MCF 10A (cell line): ENCODE measurements around the gene RASL11B. TPM values are rescaled to one million over a fixed set of nuclear protein-coding genes. Genes with fewer than 3 reads are reported as not detected.

Experiments
- BruUV-seq: library from RNA; stranded (reverse); fragments of 400-500 nt; replicated peaks from 2 replicates; lab custom pipeline; 2021; lab: Mats Ljungman, UMichigan
- CTCF ChIA-PET: fragments of 300-600 bp; sonication (Branson Sonifier 250); formaldehyde crosslinking; extraction: SDS; loops from one replicate; lab custom pipeline; 2021; ENCODE audit warnings: antibody characterized with exemption, inconsistent platforms; lab: Yijun Ruan, JAX
- POLR2A ChIA-PET: fragments of 300-600, 350-650 bp; sonication (Branson Sonifier 250); formaldehyde crosslinking; extraction: SDS; loops from one replicate; lab custom pipeline; 2020; ENCODE audit warnings: antibody characterized with exemption, inconsistent platforms; lab: Yijun Ruan, JAX
- DNase-seq: peaks from one replicate; pipeline ENCODE4 v3.0.0-alpha.2; 2018; ENCODE audit not compliant: unreplicated experiment
- H3K27ac Mint-ChIP-seq: one replicate; pipeline ENCODE4 v1.8.0; 2022; ENCODE audit warnings: mild to moderate bottlenecking, low read depth, mixed read lengths; ENCODE audit not compliant: unreplicated experiment
- H3K27me3 Mint-ChIP-seq: one replicate; pipeline ENCODE4 v1.8.0; 2022; ENCODE audit warnings: mixed read lengths; ENCODE audit not compliant: insufficient read depth, unreplicated experiment
- H3K36me3 Mint-ChIP-seq: one replicate; pipeline ENCODE4 v1.8.0; 2022; ENCODE audit warnings: mild to moderate bottlenecking, moderate library complexity, mixed read lengths; ENCODE audit not compliant: insufficient read depth, unreplicated experiment
- H3K4me1 Mint-ChIP-seq: one replicate; pipeline ENCODE4 v1.8.0; 2022; ENCODE audit warnings: mixed read lengths; ENCODE audit not compliant: insufficient read depth, unreplicated experiment
- H3K4me3 Mint-ChIP-seq: one replicate; pipeline ENCODE4 v1.8.0; 2022; ENCODE audit warnings: mild to moderate bottlenecking, moderate library complexity, mixed read lengths; ENCODE audit not compliant: unreplicated experiment
- H3K9me3 Mint-ChIP-seq: one replicate; pipeline ENCODE4 v1.8.0; 2022; ENCODE audit warnings: mixed read lengths; ENCODE audit not compliant: unreplicated experiment
- intact Hi-C: fragments of 100-400 bp; cut with micrococcal nuclease; formaldehyde crosslinking; loops from 2 replicates; pipeline ENCODE4 v1.14.1; 2022
- total RNA-seq: library from RNA; stranded (reverse); gene quantifications from 2 replicates; pipeline ENCODE4 v1.2.3, GENCODE V29; 2022
- TF ChIP-seq, protein P1 (sequence below): fragments of 200-600 bp; IDR thresholded peaks from one replicate; pipeline ENCODE4 v1.8.0; 2022; ENCODE audit warnings: antibody characterized with exemption, mild to moderate bottlenecking; ENCODE audit not compliant: unreplicated experiment

The RASL11B gene
- total RNA-seq, 1 experiment from 2014 or later: 2.6 TPM

DNA sequence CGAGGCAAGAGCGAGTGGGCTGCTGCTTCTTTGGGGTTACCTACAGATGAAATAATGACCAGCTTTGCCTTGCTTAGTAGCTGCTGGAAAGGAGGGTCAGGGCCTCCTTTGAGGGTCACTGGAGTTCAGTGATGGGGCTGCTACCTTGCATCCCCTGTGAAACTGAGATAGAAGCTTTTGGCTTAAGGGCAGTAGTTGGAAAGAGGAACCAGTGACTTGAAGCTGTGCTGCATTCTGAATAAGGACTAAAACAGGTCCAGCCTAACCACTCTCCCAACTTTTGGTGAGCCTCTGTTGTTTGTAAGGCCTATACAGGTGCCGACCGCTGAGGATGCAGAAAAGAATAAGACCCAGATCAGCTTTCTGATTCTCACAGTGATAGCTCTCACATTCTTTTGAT, 41.2 kb downstream of the RASL11B start:
- Mint-ChIP-seq H3K27ac (no peak overlapping the region), H3K27me3 (no peaks in the 10 kb centered on the region), H3K9me3 (peaks cover 2% of the 10 kb centered on the region), H3K4me3 (no peak overlapping the region), H3K4me1 (no peaks in the 10 kb centered on the region), H3K36me3 (peaks cover 6% of the 10 kb centered on the region)
- CTCF ChIA-PET: interaction anchor here (3.2 kb wide), 1 partner anchor 8 kb away, joined by 14 read pairs; no protein-coding TSS in a partner anchor
- no TSS peak for BruUV-seq
- TF ChIP-seq, protein P1, sequence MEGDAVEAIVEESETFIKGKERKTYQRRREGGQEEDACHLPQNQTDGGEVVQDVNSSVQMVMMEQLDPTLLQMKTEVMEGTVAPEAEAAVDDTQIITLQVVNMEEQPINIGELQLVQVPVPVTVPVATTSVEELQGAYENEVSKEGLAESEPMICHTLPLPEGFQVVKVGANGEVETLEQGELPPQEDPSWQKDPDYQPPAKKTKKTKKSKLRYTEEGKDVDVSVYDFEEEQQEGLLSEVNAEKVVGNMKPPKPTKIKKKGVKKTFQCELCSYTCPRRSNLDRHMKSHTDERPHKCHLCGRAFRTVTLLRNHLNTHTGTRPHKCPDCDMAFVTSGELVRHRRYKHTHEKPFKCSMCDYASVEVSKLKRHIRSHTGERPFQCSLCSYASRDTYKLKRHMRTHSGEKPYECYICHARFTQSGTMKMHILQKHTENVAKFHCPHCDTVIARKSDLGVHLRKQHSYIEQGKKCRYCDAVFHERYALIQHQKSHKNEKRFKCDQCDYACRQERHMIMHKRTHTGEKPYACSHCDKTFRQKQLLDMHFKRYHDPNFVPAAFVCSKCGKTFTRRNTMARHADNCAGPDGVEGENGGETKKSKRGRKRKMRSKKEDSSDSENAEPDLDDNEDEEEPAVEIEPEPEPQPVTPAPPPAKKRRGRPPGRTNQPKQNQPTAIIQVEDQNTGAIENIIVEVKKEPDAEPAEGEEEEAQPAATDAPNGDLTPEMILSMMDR: no peak
- intact Hi-C loops: no loop called here
- no peak for DNase-seq
- POLR2A ChIA-PET: no interaction called here

- no TSS peak for BruUV-seq
- Mint-ChIP-seq H3K27ac (no peak overlapping the region), H3K4me1 (no peaks in the 10 kb centered on the region), H3K27me3 (no peaks in the 10 kb centered on the region), H3K4me3 (no peak overlapping the region), H3K36me3 (peaks cover 5% of the 10 kb centered on the region), H3K9me3 (no peaks in the 10 kb centered on the region)
- intact Hi-C loops: no loop called here
- DNase-seq: no peak
- CTCF ChIA-PET: no interaction called here
- TF ChIP-seq, protein P1: no peak
- POLR2A ChIA-PET: no interaction called here
Observed at GRCh38 chr4:52904421-52904820, 42.3 kb downstream of the RASL11B start.

DNA sequence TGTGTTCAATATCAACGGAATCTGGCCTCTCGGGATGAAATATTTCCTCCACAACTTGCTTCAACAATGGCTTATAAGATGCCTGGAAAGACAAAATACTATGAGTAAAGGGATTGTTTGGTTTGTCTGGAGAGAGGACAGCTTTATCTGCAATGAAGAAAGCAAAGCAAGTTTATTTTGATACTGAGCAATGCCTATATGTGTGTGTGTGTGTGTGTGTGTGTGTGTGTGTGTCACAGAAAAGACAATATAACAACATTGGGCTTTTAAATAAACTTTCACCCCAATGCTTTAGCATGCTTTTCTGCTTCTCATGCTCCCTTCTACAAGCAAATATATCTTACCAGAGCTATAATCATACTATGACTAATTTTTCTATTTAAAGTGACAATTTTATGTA, 45.4 kb downstream of the RASL11B start:
- POLR2A ChIA-PET: interaction anchor here (0.6 kb wide), 1 partner anchor 248 kb away, joined by 3 read pairs; no protein-coding TSS in a partner anchor
- TF ChIP-seq, protein P1: no peak
- Mint-ChIP-seq H3K9me3 (no peaks in the 10 kb centered on the region), H3K4me3 (no peak overlapping the region), H3K27me3 (no peaks in the 10 kb centered on the region), H3K27ac (no peak overlapping the region), H3K36me3 (peaks cover 5% of the 10 kb centered on the region), H3K4me1 (peaks cover 6% of the 10 kb centered on the region)
- BruUV-seq: no TSS peak
- CTCF ChIA-PET: interaction anchor here (0.6 to 1.8 kb wide), 3 partner anchors 25 to 362 kb away, joined by 3 to 6 read pairs (median 5); no protein-coding TSS in a partner anchor
- no peak for DNase-seq
- intact Hi-C loops: no loop called here

GRCh38 chr4:52910115-52910514, 48.0 kb downstream of the RASL11B start:
- intact Hi-C loops: loop anchor here (2.0 kb wide), 1 partner anchor 187 kb away; no protein-coding TSS in a partner anchor

More at GRCh38 chr4:52910115-52910514, 48.0 kb downstream of the RASL11B start:
- CTCF ChIA-PET: interaction anchor here (0.6 to 0.9 kb wide), 4 partner anchors 23 to 1317 kb away, joined by 3 to 4 read pairs (median 4); no protein-coding TSS in a partner anchor
- no peaks in the 10 kb centered on the region for H3K36me3 Mint-ChIP-seq
- no peak overlapping the region for H3K27ac Mint-ChIP-seq
- H3K9me3 Mint-ChIP-seq: no peaks in the 10 kb centered on the region
- TF ChIP-seq, protein P1: no peak
- DNase-seq: no peak
- H3K27me3 Mint-ChIP-seq: no peaks in the 10 kb centered on the region
- peaks cover 6% of the 10 kb centered on the region for H3K4me1 Mint-ChIP-seq
- POLR2A ChIA-PET: interaction anchor here (1.3 kb wide), 1 partner anchor 10 kb away, joined by 3 read pairs; no protein-coding TSS in a partner anchor
- H3K4me3 Mint-ChIP-seq: no peak overlapping the region
- BruUV-seq: no TSS peak
